Measurements from ENCODE around the gene WIPF2. TPM values are rescaled to one million over a fixed set of nuclear protein-coding genes. Genes with fewer than 3 reads are reported as not detected.

The WIPF2 gene
- total RNA-seq, 1 experiment from 2014 or later: 30.4 TPM

DNA sequence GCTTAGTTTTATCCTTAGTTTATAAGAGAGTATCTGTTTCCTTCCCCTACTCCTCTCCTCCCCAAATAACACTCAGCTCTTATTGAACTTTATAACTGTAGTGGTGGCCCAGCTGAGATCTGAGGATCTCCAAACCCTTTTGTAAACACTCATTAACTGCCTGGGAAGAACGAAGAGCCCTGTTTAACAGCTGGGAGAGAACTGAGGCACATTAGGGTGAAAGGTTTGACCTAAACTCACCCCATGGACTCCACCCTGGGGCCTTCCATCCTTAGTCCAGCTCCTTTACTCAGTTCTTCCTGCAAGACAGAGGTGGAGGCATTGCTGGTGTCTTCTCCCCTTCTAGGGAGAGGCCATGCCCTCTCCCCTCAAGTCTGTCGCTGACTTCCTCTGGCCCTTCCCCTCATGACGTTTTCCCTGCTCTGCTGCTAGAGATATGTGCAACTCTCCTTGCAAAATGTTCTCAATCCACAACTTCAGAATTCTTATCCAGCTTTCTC lies 88.7 kb downstream of the WIPF2 start:
- TF ChIP-seq FOSL1 (IDR thresholded peaks at IDR 0.05; ENCODE audit: low read depth): no peak
- no peak for TF ChIP-seq POLR2A (IDR thresholded peaks at IDR 0.05; ENCODE audit: borderline replicate concordance, extremely low read depth, insufficient read depth, insufficient read length)
- TF ChIP-seq YY1 (IDR thresholded peaks at IDR 0.05; ENCODE audit: extremely low read depth, insufficient replicate concordance, low read depth, low read length): no peak
- TF ChIP-seq POLR2AphosphoS5 (IDR thresholded peaks at IDR 0.05; ENCODE audit: low read depth, low read length): no peak
- TF ChIP-seq, protein P1, sequence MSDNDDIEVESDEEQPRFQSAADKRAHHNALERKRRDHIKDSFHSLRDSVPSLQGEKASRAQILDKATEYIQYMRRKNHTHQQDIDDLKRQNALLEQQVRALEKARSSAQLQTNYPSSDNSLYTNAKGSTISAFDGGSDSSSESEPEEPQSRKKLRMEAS (IDR thresholded peaks at IDR 0.05): no peak
- TF ChIP-seq EZH2 (IDR thresholded peaks at IDR 0.05): no peak
- TF ChIP-seq ZNF274 (IDR thresholded peaks at IDR 0.05; ENCODE audit: low read depth, low read length): no peak
- TF ChIP-seq ELF1 (IDR thresholded peaks at IDR 0.05; ENCODE audit: borderline replicate concordance, low read depth): no peak
- TF ChIP-seq CEBPB (IDR thresholded peaks at IDR 0.05; ENCODE audit: low read depth): no peak
- no peak for TF ChIP-seq TCF7L2 (IDR thresholded peaks at IDR 0.05; ENCODE audit: borderline replicate concordance, extremely low read depth, insufficient read depth, insufficient read length)
- ATAC-seq (no peak), DNase-seq (ENCODE audit: low read depth, low spot score) (no peak)
- Histone ChIP-seq H3K4me3 (replicated peaks in 1 of 2; ENCODE audit: low read depth in 1 of 2, low read length in 2 of 2) (no peak overlapping the region), H3K27me3 (ENCODE audit: insufficient read depth, low read length) (no peaks in the 10 kb centered on the region), H3K9ac (ENCODE audit: low read length) (no peak overlapping the region), H3K4me2 (ENCODE audit: low read length) (no peak overlapping the region), H3K9me3 (ENCODE audit: control insufficient read depth in 1 of 2, insufficient read depth in 1 of 2, low read depth in 1 of 2, low read length in 2 of 2) (no peaks in the 10 kb centered on the region), H3K4me1 (ENCODE audit: control insufficient read depth in 1 of 2, insufficient read depth in 2 of 2, low read length in 2 of 2) (peaks cover 54 to 67% of the 10 kb centered on the region in 2 experiments), H3K27ac (ENCODE audit: low read depth, low read length) (no peak overlapping the region), H3K36me3 (ENCODE audit: control insufficient read depth in 1 of 2, insufficient read depth in 2 of 2, low read length in 2 of 2) (peaks cover 5 to 13% of the 10 kb centered on the region in 2 experiments; a peak in 2 of 4 replicates), H3K9me2 (ENCODE audit: insufficient read depth) (no peaks in the 10 kb centered on the region), H4K20me1 (ENCODE audit: insufficient read depth) (peaks cover 8% of the 10 kb centered on the region; the same call in 1 of the 2 replicates), H2AFZ (ENCODE audit: low read depth, low read length, poor library complexity, severe bottlenecking) (no peak overlapping the region), H3K79me2 (ENCODE audit: insufficient read depth, low read length) (peaks cover 13% of the 10 kb centered on the region)
- ChIA-PET CTCF (interaction anchor here (3.0 to 10.5 kb wide), 2 partner anchors 9 to 46 kb away, joined by 19 to 107 read pairs; no protein-coding TSS in a partner anchor), RAD21 (ENCODE audit: low non-redundant PET in 1 of 2, low total read pairs in 2 of 2, uncharacterized antibody in 2 of 2, unreplicated experiment in 2 of 2) (interaction anchor here in 1 of 2 experiments (1.1 kb wide), 1 partner anchor 47 kb away, joined by 4 read pairs; no protein-coding TSS in a partner anchor), POLR2A (interaction anchor here (0.6 to 0.8 kb wide), 2 partner anchors 9 to 353 kb away, joined by 3 to 5 read pairs; no protein-coding TSS in a partner anchor)
- intact Hi-C loops (cut with micrococcal nuclease): no loop called here
- BruUV-seq (replicated peaks): no TSS peak

All from HCT116 (cell line).